OCI-LY3 (cell line): ENCODE measurements around the gene ASPRV1.

Experiments
- CTCF ChIP-seq: fragments of 200-600, 300-600 bp; sonication (generic); IDR thresholded peaks from 2 replicates; pipeline ENCODE4 v1.5.1; 2014; ENCODE audit warnings: antibody characterized with exemption, low read length, low read depth
- EZH2phosphoT487 ChIP-seq: fragments of 200-600 bp; shearing (Covaris generic); IDR thresholded peaks from 2 replicates; pipeline ENCODE4 v1.6.1; 2018; ENCODE audit warnings: antibody characterized with exemption, mixed run types, low read depth

- TF ChIP-seq CTCF: no peak
- TF ChIP-seq EZH2phosphoT487: no peak
Measured at GRCh38 chr2:69960821-69961220, 610 bp downstream of the ASPRV1 start.
